Measurements from ENCODE around the gene COL4A1.

Gene COL4A1

DNA sequence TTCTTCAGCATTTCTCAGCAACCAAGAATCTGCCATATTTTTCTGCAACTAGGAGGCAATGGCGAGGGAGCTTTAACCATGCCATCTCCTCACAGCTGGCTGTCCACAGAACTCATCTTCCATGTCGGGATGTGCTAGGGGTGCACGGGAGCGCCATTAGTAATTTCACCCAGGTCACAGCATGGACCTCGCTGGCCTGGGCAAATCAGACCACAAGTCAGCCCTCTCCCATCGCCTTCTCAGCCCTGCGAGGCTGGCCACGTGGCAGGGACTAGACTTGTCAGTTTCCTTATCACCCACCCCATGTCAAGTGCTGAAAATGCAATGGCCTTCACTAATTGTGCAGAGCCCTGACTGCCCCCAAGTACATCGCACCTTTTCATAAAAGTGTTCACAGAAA lies 15.7 kb downstream of the COL4A1 start:
- no peak for DNase-seq

DNA sequence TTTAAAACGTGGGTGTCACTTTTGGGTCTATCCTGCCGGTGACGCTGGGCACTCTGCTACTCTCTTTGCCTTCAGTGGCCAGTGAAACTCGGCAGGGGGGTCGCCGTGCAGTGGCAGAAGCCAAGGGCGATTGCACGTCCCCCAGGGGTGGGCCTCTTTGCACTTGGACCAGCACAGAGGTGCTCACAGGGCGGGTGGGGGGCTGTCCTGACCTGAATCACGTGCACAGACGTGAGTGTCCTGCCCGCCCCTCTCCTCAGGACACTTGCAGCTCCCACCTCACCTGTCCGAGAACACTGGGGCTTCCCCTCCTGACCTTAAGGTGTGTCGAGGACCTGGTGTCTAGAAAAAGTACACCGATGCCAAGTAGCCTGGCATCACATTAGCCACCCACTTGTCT lies 16.1 kb downstream of the COL4A1 start:
- DNase-seq: no peak

- DNase-seq: no peak
These were observed 16.8 kb downstream of the COL4A1 start for GRCh38 chr13:110290153-110290552.

DNA sequence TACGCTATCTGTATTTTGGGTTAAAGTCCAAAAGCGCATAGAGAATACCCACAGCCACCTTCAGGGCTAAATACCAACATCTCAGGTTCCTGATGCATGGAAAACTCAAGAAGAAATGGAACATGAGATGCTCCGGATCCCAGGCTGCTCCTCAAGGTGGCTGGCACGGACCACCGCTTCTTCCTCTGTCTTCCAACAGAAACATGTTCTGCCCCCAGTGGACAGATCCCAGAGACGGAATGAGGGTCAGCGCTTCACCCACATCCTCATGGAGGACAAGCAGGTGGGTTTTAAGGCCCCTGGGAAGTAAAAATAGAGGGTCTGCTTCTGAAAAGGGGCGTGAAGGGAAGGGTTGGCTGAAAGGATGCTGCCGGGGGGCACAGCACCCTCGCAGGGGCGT lies 17.3 kb downstream of the COL4A1 start:
- DNase-seq: no peak

DNA sequence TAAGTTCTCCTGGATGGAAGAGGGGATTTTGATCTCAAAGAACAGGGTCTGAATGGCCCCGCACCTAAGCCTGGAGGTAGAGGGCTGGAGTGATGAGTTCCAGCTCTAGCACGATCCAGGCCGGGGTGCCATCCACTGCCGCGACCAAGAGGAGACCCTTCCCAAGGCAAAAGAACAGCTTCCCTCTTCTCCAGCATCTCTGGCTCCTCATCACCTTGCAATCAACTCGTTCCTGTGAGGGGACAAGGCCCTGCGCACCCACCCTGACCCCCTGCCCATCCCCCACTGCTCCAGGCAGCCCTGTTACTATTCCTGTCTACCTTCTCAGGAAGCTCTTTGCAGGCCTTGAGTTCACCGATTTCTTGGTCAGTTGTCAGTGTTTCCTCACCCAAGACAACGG lies 17.8 kb downstream of the COL4A1 start:
- DNase-seq: no peak

DNA sequence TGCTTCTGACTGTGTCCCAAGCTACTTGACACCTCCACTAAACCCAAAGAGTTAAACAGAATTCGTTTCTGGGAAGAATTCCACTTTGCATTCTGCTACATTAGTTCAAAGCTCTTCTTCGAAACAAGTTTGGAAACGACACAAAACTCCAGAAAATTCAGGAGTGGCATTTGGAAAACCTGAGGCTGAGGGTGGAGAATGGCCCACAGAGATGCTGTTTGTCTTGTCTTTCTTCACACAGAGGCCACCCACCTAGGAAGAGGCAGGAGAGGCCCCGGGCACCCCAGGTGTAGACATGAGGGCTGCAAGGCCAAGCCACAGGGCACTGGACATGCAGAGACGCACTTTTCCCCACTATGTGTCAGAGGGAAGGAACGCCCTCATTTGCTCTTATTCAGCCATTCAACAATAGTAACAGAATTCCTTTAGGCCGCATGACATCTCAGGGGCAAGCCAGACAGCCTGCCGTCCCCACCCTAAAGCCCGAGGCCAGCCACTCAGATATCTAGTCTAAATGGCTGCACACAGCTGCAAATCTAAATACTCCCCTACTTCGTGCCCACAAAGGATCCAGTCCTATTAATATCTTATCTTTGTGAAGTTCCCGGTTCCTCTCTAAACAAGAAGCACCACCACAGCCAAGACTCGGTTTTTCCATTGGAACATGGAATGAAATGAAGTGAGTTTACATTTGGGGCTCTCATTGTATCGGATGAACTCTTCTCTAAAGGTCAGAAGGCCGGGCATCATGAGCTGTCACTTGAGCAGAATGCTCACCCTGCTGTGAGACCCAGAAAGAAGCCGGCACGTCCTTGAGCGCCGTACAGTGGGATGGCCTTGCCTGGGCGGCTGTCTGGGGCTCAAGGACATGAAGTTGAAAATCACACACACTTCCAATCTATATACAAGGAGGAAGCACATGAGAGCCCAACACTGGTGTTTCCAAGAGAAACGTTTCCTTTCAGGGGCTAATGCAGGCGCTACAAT lies 19.8 kb downstream of the COL4A1 start:
- no peak for DNase-seq

DNA sequence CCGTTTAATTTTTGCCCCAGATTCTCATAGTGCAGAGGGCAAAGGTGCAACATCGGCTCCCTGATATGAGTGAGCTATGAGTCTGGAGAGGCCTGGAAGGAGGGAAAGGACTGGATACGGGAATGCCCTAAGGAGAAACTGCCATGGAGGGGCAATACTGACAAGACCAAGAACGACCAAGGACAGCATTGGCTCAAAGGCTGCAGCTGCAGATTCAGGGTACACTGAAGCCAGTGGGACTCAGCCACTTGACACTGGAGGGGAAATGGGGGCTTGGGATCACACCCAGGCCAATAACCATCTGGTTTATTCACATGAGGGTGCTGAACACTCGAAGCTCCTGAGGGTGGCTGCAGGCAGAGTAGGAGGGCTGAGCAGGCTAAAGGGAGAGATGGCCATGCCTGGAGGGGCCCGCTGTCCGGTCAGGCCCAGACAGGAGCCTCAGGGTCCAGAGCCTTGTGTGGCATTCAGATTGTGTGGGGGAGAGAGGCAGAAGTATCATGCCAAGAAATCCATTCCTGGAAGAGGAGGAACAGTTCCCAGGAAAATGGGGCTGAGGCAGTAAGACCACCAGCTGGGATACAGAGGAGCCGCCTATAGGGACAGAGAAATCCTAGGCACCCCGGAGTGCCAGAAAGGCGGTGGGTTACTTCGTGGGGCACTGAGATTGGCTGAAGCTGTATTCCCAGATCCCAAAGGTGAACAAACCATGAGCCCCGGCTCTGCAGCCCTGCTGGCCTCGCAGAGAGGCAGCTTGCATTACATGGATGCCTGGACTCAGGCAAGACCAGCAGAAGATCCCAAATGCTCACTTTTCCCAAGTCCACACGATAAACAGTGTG lies 20.7 kb downstream of the COL4A1 start:
- DNase-seq: no peak

DNA sequence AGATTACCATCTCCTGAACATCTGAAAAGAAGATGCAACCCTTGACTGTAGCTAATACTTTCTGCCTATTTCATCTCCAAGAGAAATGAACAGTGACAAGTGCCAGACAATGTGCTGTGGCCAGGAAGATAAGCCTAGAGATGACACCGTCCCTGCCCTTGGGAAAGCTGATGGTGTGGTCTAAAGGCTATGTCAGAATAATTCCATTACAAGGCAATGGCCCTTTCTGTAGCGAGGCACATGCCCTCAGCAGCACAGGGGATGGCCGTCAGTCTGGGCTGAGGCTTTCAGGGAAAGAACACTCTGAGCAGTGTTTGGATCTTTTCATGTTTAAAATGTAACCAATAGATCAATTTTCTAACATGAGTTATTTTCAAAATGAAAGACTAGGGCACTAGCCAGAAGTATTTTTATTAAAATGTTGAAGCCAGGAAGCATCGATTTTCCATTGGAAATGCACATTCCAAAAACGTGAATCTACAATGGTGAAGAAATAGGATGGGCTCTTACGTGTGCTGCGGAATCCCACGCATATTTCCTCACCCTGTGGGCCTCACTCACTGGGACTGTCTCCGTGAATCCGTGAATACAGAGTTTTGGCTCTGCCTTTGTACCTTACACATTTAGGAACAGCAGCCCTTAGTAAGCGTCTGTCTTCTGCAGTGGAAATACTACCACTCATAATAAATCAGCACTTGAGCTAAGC lies 22.0 kb downstream of the COL4A1 start:
- no peak for DNase-seq

DNA sequence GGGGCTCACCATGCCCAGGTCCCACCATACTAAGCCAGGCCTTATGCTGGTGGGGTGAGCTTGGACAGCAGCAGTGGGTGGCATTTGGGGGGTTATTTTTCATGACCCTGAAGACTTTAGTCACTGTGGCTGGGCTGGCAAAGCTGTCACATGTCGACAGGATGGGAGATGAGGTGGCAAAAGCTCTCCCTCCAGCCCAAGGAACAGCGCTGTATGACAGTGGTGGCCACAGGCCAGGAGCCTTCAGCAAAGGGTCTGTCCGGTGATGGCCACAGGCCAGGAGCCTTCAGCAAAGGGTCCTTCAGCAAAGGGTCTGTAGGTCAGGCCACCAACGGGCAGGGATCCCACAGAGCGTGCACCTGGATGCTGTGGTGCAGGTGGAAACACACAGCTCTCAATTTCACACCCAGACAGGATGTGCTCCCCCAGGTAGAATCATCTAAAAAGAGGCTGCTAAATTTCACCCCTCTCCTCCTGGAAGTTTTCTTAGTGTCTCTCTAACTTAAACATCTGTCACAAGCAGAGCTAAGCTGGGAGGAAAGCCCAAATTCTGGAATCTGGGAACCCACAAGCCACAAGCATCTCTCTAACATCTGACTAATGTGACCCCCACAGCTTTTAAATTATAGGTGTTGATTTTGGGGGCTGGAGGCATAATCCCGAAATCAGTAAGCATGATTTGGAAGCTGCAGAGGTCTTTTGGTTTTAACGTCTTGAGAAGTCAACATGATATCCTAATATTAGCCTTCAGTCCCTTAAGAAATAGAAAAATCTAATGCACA lies 23.0 kb downstream of the COL4A1 start:
- no peak for DNase-seq

DNA sequence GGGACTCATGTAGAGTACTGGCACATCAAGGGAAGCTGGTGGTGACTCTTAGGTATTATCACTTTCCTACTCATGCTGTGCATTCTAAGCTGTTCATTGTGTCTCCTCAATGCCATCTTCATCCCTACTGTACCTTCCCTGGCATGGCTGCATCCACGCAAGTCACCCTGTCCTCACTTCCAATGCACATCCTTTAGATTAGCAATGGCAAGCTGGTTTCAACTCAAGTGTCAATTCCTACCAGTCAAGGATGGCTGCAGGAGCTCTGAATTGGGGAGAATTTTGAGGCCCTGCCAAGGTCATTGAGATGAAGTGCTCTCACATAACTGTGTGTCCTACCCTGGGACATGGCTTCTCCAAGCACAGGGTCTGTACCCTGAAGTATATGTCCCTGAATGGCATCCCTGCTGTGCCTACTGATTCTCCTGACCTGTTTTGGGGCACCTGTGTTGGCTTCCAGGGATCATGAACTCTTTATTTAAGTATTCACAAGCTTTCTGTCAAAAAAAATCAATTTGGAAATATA lies 24.6 kb downstream of the COL4A1 start:
- no peak for DNase-seq

GRCh38 chr13:110281736-110282135 lies 25.2 kb downstream of the COL4A1 start:
- DNase-seq: no peak

- DNase-seq: no peak
These were observed 25.8 kb downstream of the COL4A1 start for GRCh38 chr13:110280985-110281688.

DNA sequence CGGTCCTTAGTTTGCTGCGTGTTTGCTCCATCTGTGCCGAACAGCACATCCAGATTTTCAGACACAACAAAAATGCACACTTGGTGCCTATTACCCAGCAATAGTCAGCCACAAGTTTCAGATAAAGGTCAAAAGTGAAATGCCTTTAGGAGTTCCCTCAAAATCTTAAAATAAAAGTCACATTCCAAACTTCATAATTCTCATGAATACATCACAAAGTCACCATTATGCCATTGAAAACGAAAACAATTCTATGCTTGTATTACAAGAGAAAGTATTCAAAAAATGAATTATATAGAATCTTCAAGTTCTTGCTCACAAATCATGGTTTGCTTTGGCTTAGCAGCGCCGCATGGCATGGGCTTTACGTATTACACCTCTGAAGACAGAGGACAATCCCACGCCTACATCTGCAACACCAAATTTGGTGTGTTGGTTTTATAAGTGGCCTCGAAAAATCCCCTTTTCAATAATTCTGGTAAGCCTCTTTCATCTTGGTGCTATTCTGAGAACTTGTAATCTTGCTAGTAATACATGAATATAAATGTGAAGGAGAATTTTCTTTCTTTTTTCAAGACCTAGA lies 26.6 kb downstream of the COL4A1 start:
- no peak for DNase-seq

DNA sequence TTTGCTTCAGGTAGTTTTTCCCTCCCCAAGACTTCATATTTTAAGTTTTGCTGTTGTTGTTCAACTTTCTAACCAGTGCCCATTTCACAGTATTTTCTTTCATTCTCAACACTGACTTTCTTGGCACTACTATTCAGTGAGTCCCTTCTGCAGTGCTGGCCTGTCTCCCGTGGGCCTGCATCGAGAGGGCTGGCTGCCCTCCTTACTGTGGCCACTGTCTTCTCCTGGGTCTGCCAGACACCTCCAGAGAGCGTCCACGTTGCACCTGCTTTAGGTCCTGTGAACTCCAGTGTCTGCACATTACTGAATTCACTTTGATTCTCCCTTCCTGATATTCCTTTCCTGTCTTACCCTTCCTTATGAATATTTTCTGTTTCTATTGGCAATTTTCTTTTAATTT lies 27.3 kb downstream of the COL4A1 start:
- no peak for DNase-seq

DNA sequence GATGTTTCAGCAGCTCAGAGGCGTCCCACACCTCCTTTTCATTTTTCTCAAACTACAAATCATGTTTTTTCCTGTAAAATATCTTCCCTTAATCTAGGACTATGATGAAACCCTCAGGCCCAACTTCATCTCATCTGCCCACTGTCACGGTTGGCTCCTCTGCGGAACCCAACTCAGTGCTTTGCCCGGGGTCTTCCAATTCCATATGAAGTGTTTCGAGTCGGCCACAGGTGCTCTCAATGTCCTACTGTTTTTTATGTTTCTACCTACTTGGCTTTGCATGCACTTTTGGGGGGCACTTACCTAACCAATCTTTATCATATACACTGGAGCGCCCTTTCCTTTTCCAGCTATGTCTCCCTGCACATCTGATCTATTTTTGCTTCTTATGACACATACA lies 28.1 kb downstream of the COL4A1 start:
- DNase-seq: no peak

- DNase-seq: no peak
These were observed 29.5 kb downstream of the COL4A1 start for GRCh38 chr13:110277357-110277975.

- no peak for DNase-seq
These were observed 30.4 kb downstream of the COL4A1 start for GRCh38 chr13:110276553-110276950.

- DNase-seq: no peak
These were observed 30.9 kb downstream of the COL4A1 start for GRCh38 chr13:110275931-110276552.

- DNase-seq: no peak
These were observed 32.3 kb downstream of the COL4A1 start for GRCh38 chr13:110274687-110275086.

DNA sequence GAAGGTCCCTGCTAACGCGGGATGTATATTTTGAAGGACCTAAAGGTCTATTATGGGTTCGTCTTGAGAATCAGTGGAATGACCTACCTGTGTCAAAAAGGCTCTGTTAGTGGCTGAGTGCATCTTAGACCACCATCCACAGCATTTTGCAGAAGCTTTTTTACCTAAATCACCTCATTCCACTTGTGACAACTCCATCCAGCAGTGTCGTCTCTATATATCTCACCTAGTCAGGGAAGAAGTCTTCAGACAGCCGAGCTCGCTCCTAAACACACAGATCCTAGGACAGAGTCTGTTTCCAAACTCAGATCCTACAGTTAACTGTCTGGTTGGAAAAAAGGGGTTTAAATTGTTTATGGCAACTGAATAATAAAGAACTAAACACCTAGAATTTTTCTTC lies 33.7 kb downstream of the COL4A1 start:
- no peak for DNase-seq
